ENCODE measurements around the gene JAZF1.
"Not testable (repeated sequence)": the region's sequence is repeated elsewhere in the genome, so short reads cannot be mapped to it uniquely, and the experiment has no call there.

JAZF1 gene

DNA sequence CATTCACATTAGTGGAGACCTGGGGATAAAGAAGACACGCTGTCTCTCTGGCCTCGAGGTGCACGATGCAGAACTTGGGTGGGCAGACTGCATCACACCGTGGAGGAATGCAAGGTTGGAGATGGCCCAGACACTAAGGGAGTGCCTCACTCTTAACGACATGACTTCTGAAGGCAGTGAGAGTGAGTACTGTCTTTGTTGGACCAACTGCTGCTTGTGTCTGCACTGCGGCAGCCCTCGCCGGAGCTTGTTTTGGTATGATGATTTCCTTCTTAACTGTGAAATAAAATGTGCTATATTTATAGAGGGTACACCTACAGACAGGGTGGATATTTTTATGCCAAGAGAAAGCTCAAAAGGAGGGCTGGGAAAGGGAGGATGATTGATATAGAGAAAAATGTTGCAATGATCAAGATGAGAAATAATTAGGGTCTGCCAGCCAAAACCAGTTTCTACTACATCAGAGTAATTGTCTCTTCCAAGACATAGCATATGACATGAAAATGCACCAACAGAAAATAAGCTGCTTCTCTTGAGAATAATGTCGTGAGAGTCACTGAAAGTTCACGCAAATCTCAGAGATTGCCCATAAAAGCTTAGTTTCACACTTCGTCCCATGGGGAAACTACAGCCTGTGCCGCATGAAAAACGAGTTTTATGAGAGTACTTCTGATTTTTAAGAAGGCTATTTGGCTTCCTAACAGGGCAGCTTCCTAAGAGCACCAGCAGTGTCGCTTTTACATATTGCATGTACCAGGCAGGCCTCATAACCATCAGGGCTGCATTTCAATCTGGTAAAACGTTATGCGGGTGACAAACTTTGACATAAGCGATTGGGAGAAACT lies 313.5 kb downstream of the JAZF1 start:
- TF ChIP-seq, protein P1, sequence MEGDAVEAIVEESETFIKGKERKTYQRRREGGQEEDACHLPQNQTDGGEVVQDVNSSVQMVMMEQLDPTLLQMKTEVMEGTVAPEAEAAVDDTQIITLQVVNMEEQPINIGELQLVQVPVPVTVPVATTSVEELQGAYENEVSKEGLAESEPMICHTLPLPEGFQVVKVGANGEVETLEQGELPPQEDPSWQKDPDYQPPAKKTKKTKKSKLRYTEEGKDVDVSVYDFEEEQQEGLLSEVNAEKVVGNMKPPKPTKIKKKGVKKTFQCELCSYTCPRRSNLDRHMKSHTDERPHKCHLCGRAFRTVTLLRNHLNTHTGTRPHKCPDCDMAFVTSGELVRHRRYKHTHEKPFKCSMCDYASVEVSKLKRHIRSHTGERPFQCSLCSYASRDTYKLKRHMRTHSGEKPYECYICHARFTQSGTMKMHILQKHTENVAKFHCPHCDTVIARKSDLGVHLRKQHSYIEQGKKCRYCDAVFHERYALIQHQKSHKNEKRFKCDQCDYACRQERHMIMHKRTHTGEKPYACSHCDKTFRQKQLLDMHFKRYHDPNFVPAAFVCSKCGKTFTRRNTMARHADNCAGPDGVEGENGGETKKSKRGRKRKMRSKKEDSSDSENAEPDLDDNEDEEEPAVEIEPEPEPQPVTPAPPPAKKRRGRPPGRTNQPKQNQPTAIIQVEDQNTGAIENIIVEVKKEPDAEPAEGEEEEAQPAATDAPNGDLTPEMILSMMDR (IDR thresholded peaks at IDR 0.05): no peak
- TF ChIP-seq ZFX (IDR thresholded peaks at IDR 0.05; ENCODE audit: borderline replicate concordance): no peak
- no peak overlapping the region for H3K27ac ChIP-seq

DNA sequence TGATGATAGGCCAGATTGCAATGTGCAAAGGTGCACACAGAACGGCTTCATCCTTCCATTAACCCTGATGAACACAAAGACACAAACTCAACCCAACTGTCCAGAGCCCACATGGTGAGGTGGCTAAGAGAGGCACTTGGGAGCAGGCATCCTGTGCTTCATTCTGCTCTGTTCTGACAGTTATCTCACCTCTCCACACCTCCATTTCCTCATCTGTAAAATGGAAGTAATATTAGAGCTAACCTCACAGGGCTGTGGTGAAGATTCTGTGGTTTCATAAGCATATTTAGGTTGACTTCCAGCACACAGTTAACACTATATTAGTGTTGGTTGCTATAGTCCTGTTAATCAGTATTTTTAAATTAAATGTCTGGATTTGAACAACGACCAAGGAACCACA lies 314.3 kb downstream of the JAZF1 start:
- H3K27ac ChIP-seq: no peak overlapping the region
- TF ChIP-seq ZFX (IDR thresholded peaks at IDR 0.05; ENCODE audit: borderline replicate concordance): no peak
- TF ChIP-seq, protein P1 (IDR thresholded peaks at IDR 0.05): no peak

DNA sequence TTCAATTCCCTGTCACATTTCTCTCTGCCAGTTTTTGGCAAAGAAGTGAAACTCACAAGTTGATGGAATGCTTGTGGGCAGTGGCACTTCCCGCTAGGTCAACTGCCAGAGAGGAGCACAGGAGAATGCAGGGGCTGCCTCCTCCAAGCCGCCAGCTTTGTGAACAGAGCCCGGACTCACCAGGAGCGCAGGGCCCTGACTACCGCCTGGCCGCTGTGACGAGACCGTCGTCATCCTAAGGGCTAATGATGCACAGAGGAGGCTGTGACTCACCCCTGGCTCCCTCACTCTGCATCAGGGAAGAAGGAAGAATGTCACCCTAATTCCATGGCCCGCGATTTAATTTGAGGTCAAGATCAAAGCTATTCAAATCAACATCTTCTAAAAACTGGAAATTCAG lies 316.7 kb downstream of the JAZF1 start:
- TF ChIP-seq, protein P1 (IDR thresholded peaks at IDR 0.05): no peak
- TF ChIP-seq ZFX (IDR thresholded peaks at IDR 0.05; ENCODE audit: borderline replicate concordance): no peak
- H3K27ac ChIP-seq: no peak overlapping the region

DNA sequence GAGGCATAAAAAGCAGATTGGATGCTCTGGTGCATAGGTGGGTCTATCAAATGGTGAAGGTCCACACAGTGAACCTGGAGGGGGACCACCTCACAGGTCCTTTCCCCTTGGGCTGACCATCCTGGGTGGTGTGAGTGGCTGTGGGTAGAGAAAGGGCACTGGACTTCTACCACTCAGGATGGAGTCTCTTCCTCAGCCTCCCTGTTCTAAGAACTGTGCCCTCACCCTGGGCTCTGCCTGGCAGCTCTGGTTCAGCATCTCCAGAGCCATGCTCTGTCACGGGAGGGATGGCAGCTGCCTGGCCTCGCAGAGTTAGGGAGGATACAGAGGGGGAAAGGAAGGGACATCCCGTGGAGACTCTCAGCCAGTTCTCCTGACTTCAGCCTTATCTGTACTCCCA lies 318.8 kb downstream of the JAZF1 start:
- TF ChIP-seq ZFX (IDR thresholded peaks at IDR 0.05; ENCODE audit: borderline replicate concordance): no peak
- H3K27ac ChIP-seq: no peak overlapping the region

DNA sequence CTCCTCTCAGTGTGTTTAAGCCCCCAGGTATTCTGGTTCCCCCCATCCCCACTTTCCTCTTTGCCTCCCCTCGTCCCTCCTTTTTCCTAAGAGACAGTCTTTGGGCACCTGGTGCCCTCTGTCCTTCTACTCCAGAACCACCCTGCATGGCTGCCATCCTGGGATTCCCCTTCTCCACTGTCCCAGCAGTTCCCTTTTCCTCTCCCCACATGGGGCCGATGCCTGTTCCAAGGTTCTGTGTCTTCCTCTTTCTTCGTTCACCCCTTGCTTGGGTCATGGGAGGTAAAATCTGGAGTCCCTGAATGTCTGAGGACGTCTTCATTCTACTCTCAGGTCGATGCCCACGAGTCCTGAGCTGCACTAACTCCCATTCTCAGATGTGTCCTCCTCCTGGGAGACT lies 319.8 kb downstream of the JAZF1 start:
- TF ChIP-seq, protein P1 (IDR thresholded peaks at IDR 0.05): no peak
- TF ChIP-seq ZFX (IDR thresholded peaks at IDR 0.05; ENCODE audit: borderline replicate concordance): no peak
- H3K27ac ChIP-seq: no peak overlapping the region

DNA sequence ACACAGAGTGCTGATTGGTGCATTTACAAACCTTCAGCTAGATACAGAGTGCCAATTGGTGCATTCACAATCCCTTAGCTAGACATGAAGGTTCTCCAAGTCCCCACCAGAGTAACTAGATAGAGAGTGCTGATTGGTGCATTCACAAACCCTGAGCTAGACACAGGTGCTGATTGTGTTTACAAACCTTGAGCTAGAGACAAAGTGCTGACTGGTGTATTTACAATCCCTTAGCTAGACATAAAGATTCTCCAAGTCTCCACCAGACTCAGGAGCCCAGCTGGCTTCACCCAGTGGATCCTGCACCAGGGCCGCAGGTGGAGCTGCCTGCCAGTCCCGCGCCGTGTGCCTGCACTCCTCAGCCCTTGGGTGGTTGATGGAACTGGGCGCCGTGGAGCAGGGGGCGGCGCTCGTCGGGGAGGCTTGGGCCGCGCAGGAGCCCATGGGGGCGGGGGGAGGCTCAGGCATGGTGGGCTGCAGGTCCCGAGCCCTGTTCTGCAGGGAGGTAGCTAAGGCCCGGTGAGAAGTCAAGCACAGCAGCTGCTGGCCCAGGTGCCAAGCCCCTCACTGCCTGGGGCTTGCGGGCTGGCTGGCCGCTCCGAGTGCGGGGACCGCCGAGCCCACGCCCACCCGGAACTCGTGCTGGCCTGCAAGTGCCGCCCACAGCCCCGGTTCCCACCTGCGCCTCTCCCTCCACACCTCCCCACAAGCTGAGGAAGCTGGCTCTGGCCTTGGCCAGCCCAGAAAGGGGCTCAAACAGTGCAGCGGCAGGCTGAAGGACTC lies 323.7 kb downstream of the JAZF1 start:
- not testable (repeated sequence) for H3K27ac ChIP-seq

DNA sequence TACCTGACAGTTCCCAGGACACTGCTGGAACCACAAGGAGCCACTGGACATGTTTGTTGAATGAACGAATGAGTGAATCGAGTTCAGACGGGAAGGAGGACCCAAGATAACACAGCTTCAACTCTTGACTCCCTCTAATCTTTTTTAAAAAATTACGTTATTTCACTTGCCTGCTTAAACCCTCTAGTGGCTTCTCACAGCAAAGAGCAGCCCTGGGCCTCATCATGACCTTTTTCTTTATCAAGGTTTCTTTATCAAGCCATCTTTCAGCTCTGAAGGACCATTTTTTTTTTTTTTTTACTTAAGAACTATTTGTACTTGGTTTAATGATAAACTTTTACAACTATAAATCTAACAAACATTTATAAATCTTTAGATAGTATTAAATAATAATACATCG lies 330.1 kb downstream of the JAZF1 start:
- H3K27ac ChIP-seq: no peak overlapping the region
- TF ChIP-seq ZFX (IDR thresholded peaks at IDR 0.05; ENCODE audit: borderline replicate concordance): no peak
- TF ChIP-seq, protein P1 (IDR thresholded peaks at IDR 0.05): no peak

DNA sequence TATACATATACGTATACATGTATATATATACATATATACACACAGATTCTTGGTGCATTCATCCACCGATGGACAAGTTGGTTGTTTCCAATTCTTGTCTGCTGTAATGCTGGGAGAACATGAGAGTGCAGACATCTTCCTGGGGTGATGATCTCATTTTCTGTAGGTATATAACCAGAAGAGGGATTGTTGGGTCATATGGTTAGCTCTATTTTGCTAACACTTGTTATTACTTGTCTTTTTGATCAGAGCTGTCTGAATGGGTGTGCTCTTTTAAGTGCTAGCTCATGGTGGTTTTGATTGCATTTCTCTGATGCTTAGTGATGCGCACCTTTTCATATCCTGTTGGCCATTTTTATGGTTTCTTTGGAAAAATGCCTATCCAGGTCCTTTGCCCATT lies 334.2 kb downstream of the JAZF1 start:
- TF ChIP-seq, protein P1 (IDR thresholded peaks at IDR 0.05): no peak
- TF ChIP-seq ZFX (IDR thresholded peaks at IDR 0.05; ENCODE audit: borderline replicate concordance): no peak
- H3K27ac ChIP-seq: no peak overlapping the region

All from 22Rv1 (cell line).